ENCODE data around the gene GDF11. TPM values are rescaled to one million over a fixed set of nuclear protein-coding genes. Genes with fewer than 3 reads are reported as not detected.

GDF11 gene
- 10 to 100 TPM in 4 of 8 experiments, 1 to 10 TPM in 4; 3.6 to 35.9 (median 9.1) TPM for total RNA-seq

GRCh38 chr12:55742719-55743405, at the start of gene GDF11:
Gene GDF11 (plus strand): TSS chr12:55743122. CDS start chr12:55743317, 195 bp downstream.
- Histone ChIP-seq H3K27ac (peak within 1 kb of the TSS; percentile 86 to 96), H3K4me3 (peak within 1 kb of the TSS; percentile 53 to 93 (median 65)), H3K4me1 (replicated peaks in 1 of 2) (peaks cover 24 to 33% of the 10 kb centered on the region in 2 donors)
- in situ Hi-C loops (cut with MboI; ENCODE audit: low pct_unique_long_range_greater_than_20kb in 2 of 9, low sequenced_read_pairs in 9 of 9, unreplicated experiment in 9 of 9), result loop anchor here in 4 of 9 experiments (10.0 to 25.0 kb wide), 3 partner anchors 52 to 294 kb away; partner anchors contain the start of genes DGKA (in 3 of the 4), PYM1 (in 3 of the 4) and RPS26 (in 2 of the 4)
- peak; percentile 62 to 76 (median 66) for ATAC-seq (replicated peaks in 6 of 8)
- WGBS, 10 experiments, result 0 to 4% (median 0%) methylated on average over 1 to 4 of the region's 53 CpGs; no CpG with 5 or more reads in 6 of the 10 experiments

GRCh38 chr12:55693323-55694187, 49.4 kb upstream of the GDF11 start:
- H3K4me3 ChIP-seq, result no peak overlapping the region
- ATAC-seq (replicated peaks in 6 of 8), result no peak
- no peaks in the 10 kb centered on the region for H3K4me1 ChIP-seq (replicated peaks in 1 of 2)
- in situ Hi-C loops (cut with MboI; ENCODE audit: low pct_unique_long_range_greater_than_20kb in 2 of 9, low sequenced_read_pairs in 9 of 9, unreplicated experiment in 9 of 9), result no loop called here
- WGBS, 10 experiments, result 20 to 94% (median 82%) methylated on average over 1 to 4 of the region's 7 CpGs; no CpG with 5 or more reads in 3 of the 10 experiments
- H3K27ac ChIP-seq, result no peak overlapping the region

GRCh38 chr12:55694188-55694515, 48.8 kb upstream of the GDF11 start:
- no peak overlapping the region for H3K4me3 ChIP-seq
- no peak overlapping the region for H3K27ac ChIP-seq
- in situ Hi-C loops (cut with MboI; ENCODE audit: low pct_unique_long_range_greater_than_20kb in 2 of 9, low sequenced_read_pairs in 9 of 9, unreplicated experiment in 9 of 9), result no loop called here
- no peak for ATAC-seq (replicated peaks in 6 of 8)
- WGBS, 10 experiments, result 80 to 100% (median 96%) methylated on average over 2 to 5 of the region's 7 CpGs; no CpG with 5 or more reads in 5 of the 10 experiments
- no peaks in the 10 kb centered on the region for H3K4me1 ChIP-seq (replicated peaks in 1 of 2)

GRCh38 chr12:55694651-55695050, 48.3 kb upstream of the GDF11 start:
- in situ Hi-C loops (cut with MboI; ENCODE audit: low pct_unique_long_range_greater_than_20kb in 2 of 9, low sequenced_read_pairs in 9 of 9, unreplicated experiment in 9 of 9), result no loop called here
- WGBS, 10 experiments, result no CpG with 5 or more reads among the region's 4 CpGs
- Histone ChIP-seq H3K4me3 (no peak overlapping the region), H3K27ac (no peak overlapping the region), H3K4me1 (replicated peaks in 1 of 2) (no peaks in the 10 kb centered on the region)
- no peak for ATAC-seq (replicated peaks in 6 of 8)

GRCh38 chr12:55695349-55695748, 47.6 kb upstream of the GDF11 start:
- 80 to 100% methylated on average over 1 to 6 of the region's 7 CpGs; no CpG with 5 or more reads in 8 of the 10 experiments for WGBS, 10 experiments
- in situ Hi-C loops (cut with MboI; ENCODE audit: low pct_unique_long_range_greater_than_20kb in 2 of 9, low sequenced_read_pairs in 9 of 9, unreplicated experiment in 9 of 9), result no loop called here
- Histone ChIP-seq H3K4me3 (no peak overlapping the region), H3K27ac (no peak overlapping the region), H3K4me1 (replicated peaks in 1 of 2) (no peaks in the 10 kb centered on the region)
- no peak for ATAC-seq (replicated peaks in 6 of 8)

GRCh38 chr12:55696141-55696540, 46.8 kb upstream of the GDF11 start:
- in situ Hi-C loops (cut with MboI; ENCODE audit: low pct_unique_long_range_greater_than_20kb in 2 of 9, low sequenced_read_pairs in 9 of 9, unreplicated experiment in 9 of 9), result no loop called here
- WGBS, 10 experiments, result 0 to 100% (median 81%) methylated on average over 1 to 5 of the region's 6 CpGs; no CpG with 5 or more reads in 4 of the 10 experiments
- H3K4me3 ChIP-seq, result no peak overlapping the region
- no peak overlapping the region for H3K27ac ChIP-seq
- no peaks in the 10 kb centered on the region for H3K4me1 ChIP-seq (replicated peaks in 1 of 2)
- no peak for ATAC-seq (replicated peaks in 6 of 8)

GRCh38 chr12:55696796-55697462, 46.0 kb upstream of the GDF11 start:
- H3K27ac ChIP-seq, result no peak overlapping the region
- WGBS, 10 experiments, result 27 to 100% (median 77%) methylated on average over 2 to 7 of the region's 19 CpGs; no CpG with 5 or more reads in 2 of the 10 experiments
- in situ Hi-C loops (cut with MboI; ENCODE audit: low pct_unique_long_range_greater_than_20kb in 2 of 9, low sequenced_read_pairs in 9 of 9, unreplicated experiment in 9 of 9), result no loop called here
- no peak overlapping the region for H3K4me3 ChIP-seq
- no peak for ATAC-seq (replicated peaks in 6 of 8)
- no peaks in the 10 kb centered on the region for H3K4me1 ChIP-seq (replicated peaks in 1 of 2)

- H3K4me1 ChIP-seq (replicated peaks in 1 of 2), result no peaks in the 10 kb centered on the region
- in situ Hi-C loops (cut with MboI; ENCODE audit: low pct_unique_long_range_greater_than_20kb in 2 of 9, low sequenced_read_pairs in 9 of 9, unreplicated experiment in 9 of 9), result no loop called here
- no peak overlapping the region for H3K4me3 ChIP-seq
- no peak overlapping the region for H3K27ac ChIP-seq
- ATAC-seq (replicated peaks in 6 of 8), result no peak
- 40 to 100% (median 84%) methylated on average over 1 of the region's 7 CpGs; no CpG with 5 or more reads in 6 of the 10 experiments for WGBS, 10 experiments
Observed at GRCh38 chr12:55697686-55698085, 45.2 kb upstream of the GDF11 start.

GRCh38 chr12:55698241-55698955, 44.5 kb upstream of the GDF11 start:
- 76 to 93% (median 78%) methylated on average over 3 to 5 of the region's 16 CpGs; no CpG with 5 or more reads in 7 of the 10 experiments for WGBS, 10 experiments
- no peak for ATAC-seq (replicated peaks in 6 of 8)
- in situ Hi-C loops (cut with MboI; ENCODE audit: low pct_unique_long_range_greater_than_20kb in 2 of 9, low sequenced_read_pairs in 9 of 9, unreplicated experiment in 9 of 9), result no loop called here
- H3K4me3 ChIP-seq, result no peak overlapping the region
- no peak overlapping the region for H3K27ac ChIP-seq
- H3K4me1 ChIP-seq (replicated peaks in 1 of 2), result no peaks in the 10 kb centered on the region

GRCh38 chr12:55698965-55699364, 44.0 kb upstream of the GDF11 start:
- Histone ChIP-seq H3K4me1 (replicated peaks in 1 of 2) (no peaks in the 10 kb centered on the region), H3K4me3 (no peak overlapping the region), H3K27ac (no peak overlapping the region)
- in situ Hi-C loops (cut with MboI; ENCODE audit: low pct_unique_long_range_greater_than_20kb in 2 of 9, low sequenced_read_pairs in 9 of 9, unreplicated experiment in 9 of 9), result no loop called here
- WGBS, 10 experiments, result 20% methylated on average over 1 of the region's 1 CpG; no CpG with 5 or more reads in 9 of the 10 experiments
- ATAC-seq (replicated peaks in 6 of 8), result no peak

GRCh38 chr12:55699471-55700055, 43.4 kb upstream of the GDF11 start:
- in situ Hi-C loops (cut with MboI; ENCODE audit: low pct_unique_long_range_greater_than_20kb in 2 of 9, low sequenced_read_pairs in 9 of 9, unreplicated experiment in 9 of 9), result no loop called here
- no peak for ATAC-seq (replicated peaks in 6 of 8)

More at GRCh38 chr12:55699471-55700055, 43.4 kb upstream of the GDF11 start:
- WGBS, 10 experiments, result 0 to 67% (median 63%) methylated on average over 1 to 4 of the region's 5 CpGs; no CpG with 5 or more reads in 7 of the 10 experiments
- H3K4me3 ChIP-seq, result no peak overlapping the region
- H3K27ac ChIP-seq, result no peak overlapping the region
- H3K4me1 ChIP-seq (replicated peaks in 1 of 2), result no peaks in the 10 kb centered on the region
